CD8-positive, alpha-beta memory T cell (primary cell): ENCODE data around the gene ERI3. TPM values are rescaled to one million over a fixed set of nuclear protein-coding genes. Genes with fewer than 3 reads are reported as not detected.

ENCODE experiments used
- CTCF ChIA-PET: fragments of 350-600 bp; sonication (Branson Sonifier 250); formaldehyde crosslinking; loops from one replicate; lab custom pipeline; 2021; ENCODE audit warnings: antibody characterized with exemption; lab: Charles Lee
- POLR2A ChIA-PET: fragments of 350-600 bp; sonication (Branson Sonifier 250); formaldehyde crosslinking; loops from one replicate; lab custom pipeline; 2021; ENCODE audit warnings: antibody characterized with exemption; lab: Charles Lee
- DNase-seq, 5 donors: peaks; one replicate each; pipeline versions ENCODE4 v3.0.0 to v3.0.0-alpha.2; 2020 to 2022; ENCODE audit warnings: mixed read lengths in 1 of 5
- H3K27ac ChIP-seq: one replicate; pipeline ENCODE4 v1.7.0; 2013; ENCODE audit warnings: low read depth, mild to moderate bottlenecking, low read length, moderate library complexity
- H3K27me3 ChIP-seq: 2 replicates; pipeline ENCODE4 v1.7.0; 2013; ENCODE audit warnings: low read length, mild to moderate bottlenecking; ENCODE audit not compliant: insufficient read depth, poor library complexity, severe bottlenecking
- H3K36me3 ChIP-seq: 2 replicates; pipeline ENCODE4 v1.7.0; 2013; ENCODE audit warnings: mild to moderate bottlenecking, low read length, moderate library complexity; ENCODE audit not compliant: insufficient read depth
- H3K4me1 ChIP-seq: 2 replicates; pipeline ENCODE4 v1.7.0; 2013; ENCODE audit warnings: mild to moderate bottlenecking, low read length, moderate library complexity; ENCODE audit not compliant: insufficient read depth
- H3K4me3 ChIP-seq: 2 replicates; pipeline ENCODE4 v1.7.0; 2013; ENCODE audit warnings: mild to moderate bottlenecking, low read length
- H3K9me3 ChIP-seq: 2 replicates; pipeline ENCODE4 v1.7.0; 2013; ENCODE audit warnings: mild to moderate bottlenecking, low read length
- H3K27ac Mint-ChIP-seq, 8 donors: one replicate each; pipeline ENCODE4 v1.8.0; 2020 to 2021; ENCODE audit warnings: mixed read lengths in 8 of 8, mild to moderate bottlenecking in 6 of 8, inconsistent platforms in 3 of 8, moderate library complexity in 3 of 8
- H3K27me3 Mint-ChIP-seq, 2 donors: one replicate each; pipeline ENCODE4 v1.8.0; 2020 to 2021; ENCODE audit warnings: mixed read lengths in 2 of 2, mild to moderate bottlenecking in 1 of 2, moderate library complexity in 1 of 2
- H3K36me3 Mint-ChIP-seq, 3 donors: one replicate each; pipeline ENCODE4 v1.8.0; 2020 to 2021; ENCODE audit warnings: mixed read lengths in 3 of 3, inconsistent platforms in 1 of 3, mild to moderate bottlenecking in 1 of 3
- H3K4me1 Mint-ChIP-seq, 3 donors: one replicate each; pipeline ENCODE4 v1.8.0; 2020 to 2021; ENCODE audit warnings: mixed read lengths in 3 of 3, inconsistent platforms in 1 of 3, mild to moderate bottlenecking in 1 of 3
- H3K4me3 Mint-ChIP-seq, 7 donors: one replicate each; pipeline ENCODE4 v1.8.0; 2020 to 2021; ENCODE audit warnings: mixed read lengths in 7 of 7, mild to moderate bottlenecking in 6 of 7, moderate library complexity in 4 of 7, inconsistent platforms in 2 of 7
- H3K9me3 Mint-ChIP-seq, 5 donors: one replicate each; pipeline ENCODE4 v1.8.0; 2020 to 2022; ENCODE audit warnings: mixed read lengths in 5 of 5, mild to moderate bottlenecking in 3 of 5, moderate library complexity in 2 of 5, inconsistent platforms in 1 of 5
- polyA plus RNA-seq: library from polyadenylated mRNA; unstranded; fragments of 300-500 nt; fragmentation: Illumina TruSeq; gene quantifications from one replicate; pipeline ENCODE4 v1.2.3, GENCODE V29; 2021
- total RNA-seq, 2 experiments: library from RNA; stranded (reverse); gene quantifications; one replicate each; pipeline ENCODE4 v1.2.3, GENCODE V29; 2021

Gene ERI3
- total and polyA plus RNA-seq, 3 experiments from 2014 or later: 36.1 to 59.9 (median 53.8) TPM

DNA sequence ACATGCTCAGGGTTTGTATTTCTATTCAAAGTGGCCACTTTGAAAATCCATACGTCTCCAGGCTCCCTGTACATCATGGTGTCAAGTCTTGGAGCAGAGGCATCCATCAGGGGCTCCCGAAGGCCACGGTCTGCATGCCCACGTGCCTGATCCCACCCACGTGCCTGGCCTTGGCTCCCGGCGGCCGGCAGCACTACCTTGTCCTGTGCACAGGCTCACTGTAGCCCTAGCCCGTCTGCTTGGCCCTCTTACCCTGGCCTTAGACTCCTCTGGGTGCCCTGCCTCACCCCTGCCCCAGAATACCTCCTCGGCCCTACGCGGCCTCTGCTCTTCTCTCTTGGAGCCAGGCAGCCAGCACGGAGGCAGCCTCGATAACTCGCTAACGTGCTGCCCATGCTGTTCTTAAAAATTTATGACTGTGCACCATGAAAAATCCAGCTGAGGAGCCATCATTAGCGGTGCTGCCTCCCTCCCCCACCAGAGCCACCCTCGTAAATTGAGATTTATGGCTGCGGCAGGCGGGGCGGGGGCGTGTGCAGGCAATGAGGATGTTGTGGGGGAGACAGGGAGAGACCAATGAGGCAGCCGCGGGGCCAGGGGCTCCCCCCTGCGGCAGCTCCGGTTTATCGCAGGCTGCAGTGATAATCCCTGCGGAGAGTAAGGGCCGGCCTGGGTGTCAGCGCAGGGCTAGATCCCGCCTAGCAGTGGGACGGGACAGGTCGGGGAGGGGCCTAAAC, 117.2 kb downstream of the ERI3 start:
- POLR2A ChIA-PET: no interaction called here
- CTCF ChIA-PET: interaction anchor here (1.1 kb wide), 1 partner anchor 21 kb away, joined by 3 read pairs; no protein-coding TSS in a partner anchor
- peak in 1 of 5 donors; percentile 45 for DNase-seq

DNA sequence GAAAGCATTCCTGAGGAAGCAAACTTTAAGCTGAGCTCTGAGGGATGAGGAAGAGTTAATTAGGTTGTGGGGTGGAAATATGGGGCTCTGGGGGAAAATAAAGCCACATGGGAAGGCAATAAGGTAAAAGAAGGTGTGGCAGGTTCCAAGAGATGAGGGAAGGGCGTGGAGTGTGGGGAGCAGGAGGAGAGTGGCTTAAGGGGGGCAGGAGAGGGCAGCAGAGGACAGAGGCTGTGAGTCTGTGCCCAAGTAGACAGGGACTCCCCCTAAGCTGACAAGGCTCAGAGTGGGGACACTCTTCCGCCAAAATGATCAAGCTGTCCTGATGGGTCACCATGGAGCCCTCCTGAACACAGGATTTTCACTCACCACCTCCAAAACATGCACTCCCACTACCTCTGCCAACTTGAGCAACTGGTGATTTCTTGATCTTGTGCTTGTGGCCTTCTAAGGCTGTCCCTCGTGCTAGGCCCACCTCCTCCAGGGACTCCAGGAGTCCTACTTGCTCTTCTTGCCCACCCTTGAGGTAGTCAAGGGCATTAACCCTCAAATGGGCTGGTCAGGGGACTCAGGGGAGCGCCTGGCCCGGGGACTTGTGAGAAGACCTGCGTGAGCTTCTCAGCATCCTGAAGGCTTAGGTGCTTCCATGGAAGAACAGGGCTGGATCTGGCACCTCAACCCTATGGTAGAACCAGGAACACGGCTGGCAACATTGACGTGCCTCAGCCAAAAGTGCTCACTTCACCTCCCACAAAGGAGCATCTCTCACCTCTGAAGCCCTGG, 118.4 kb downstream of the ERI3 start:
- Histone ChIP-seq H3K9me3 (no peaks in the 10 kb centered on the region), H3K27me3 (no peaks in the 10 kb centered on the region), H3K36me3 (no peaks in the 10 kb centered on the region), H3K4me1 (peaks cover 5% of the 10 kb centered on the region), H3K27ac (no peak overlapping the region), H3K4me3 (no peak overlapping the region)
- H3K4me1 Mint-ChIP-seq: peaks cover 0 to 14% (median 0%) of the 10 kb centered on the region in 3 donors
- ChIA-PET CTCF (interaction anchor here (1.3 kb wide), 1 partner anchor 19 kb away, joined by 7 read pairs; no protein-coding TSS in a partner anchor), POLR2A (no interaction called here)
- no peak for DNase-seq
- peaks cover 3 to 36% (median 11%) of the 10 kb centered on the region in 3 donors for H3K36me3 Mint-ChIP-seq
- H3K27me3 Mint-ChIP-seq: no peaks in the 10 kb centered on the region
- no peak overlapping the region for H3K4me3 Mint-ChIP-seq
- peak overlapping the region in 1 of 8 donors; percentile 84 for H3K27ac Mint-ChIP-seq
- no peaks in the 10 kb centered on the region for H3K9me3 Mint-ChIP-seq

More for the DNA sequence above, 117.2 kb downstream of the ERI3 start:
- no peaks in the 10 kb centered on the region for H3K9me3 Mint-ChIP-seq
- H3K27ac Mint-ChIP-seq: peak overlapping the region in 1 of 8 donors; percentile 65
- peaks cover 3 to 27% (median 8%) of the 10 kb centered on the region in 3 donors for H3K36me3 Mint-ChIP-seq
- Histone ChIP-seq H3K4me3 (no peak overlapping the region), H3K27me3 (no peaks in the 10 kb centered on the region), H3K27ac (no peak overlapping the region), H3K9me3 (no peaks in the 10 kb centered on the region), H3K4me1 (peaks cover 5% of the 10 kb centered on the region), H3K36me3 (no peaks in the 10 kb centered on the region)
- H3K4me1 Mint-ChIP-seq: peaks cover 0 to 14% (median 0%) of the 10 kb centered on the region in 3 donors
- no peak overlapping the region for H3K4me3 Mint-ChIP-seq
- H3K27me3 Mint-ChIP-seq: no peaks in the 10 kb centered on the region

DNA sequence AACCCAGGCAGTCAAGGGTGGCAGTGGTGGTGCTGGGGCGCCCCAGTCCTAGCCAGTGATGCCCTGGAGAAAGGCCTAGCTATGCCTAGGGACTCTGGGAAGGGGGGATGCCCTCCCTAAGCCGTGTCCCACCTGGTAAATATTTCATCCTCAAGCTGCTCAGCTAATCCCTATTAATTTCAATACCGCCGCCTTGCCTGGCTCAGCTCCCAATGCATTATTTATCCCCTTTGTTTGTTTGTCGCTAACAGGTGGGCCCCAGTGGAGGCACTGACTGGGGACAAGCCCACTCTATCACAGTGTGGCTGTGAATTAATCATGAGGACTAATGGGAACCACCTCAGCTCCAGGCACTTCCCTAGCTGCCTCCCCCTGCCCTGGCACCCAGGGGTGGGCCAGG, 119.2 kb downstream of the ERI3 start:
- H3K9me3 ChIP-seq: no peaks in the 10 kb centered on the region
- no peak overlapping the region for H3K27ac ChIP-seq
- Mint-ChIP-seq H3K27ac (no peak overlapping the region), H3K27me3 (peaks cover 0 to 1% of the 10 kb centered on the region in 2 donors), H3K4me1 (peaks cover 0 to 14% (median 0%) of the 10 kb centered on the region in 3 donors), H3K9me3 (no peaks in the 10 kb centered on the region), H3K4me3 (no peak overlapping the region), H3K36me3 (peaks cover 3 to 31% (median 9%) of the 10 kb centered on the region in 3 donors)
- ChIA-PET CTCF (interaction anchor here (1.3 kb wide), 1 partner anchor 18 kb away, joined by 7 read pairs; no protein-coding TSS in a partner anchor), POLR2A (no interaction called here)
- H3K36me3 ChIP-seq: no peaks in the 10 kb centered on the region
- no peak for DNase-seq
- peaks cover 5% of the 10 kb centered on the region for H3K4me1 ChIP-seq
- H3K4me3 ChIP-seq: no peak overlapping the region
- H3K27me3 ChIP-seq: no peaks in the 10 kb centered on the region

DNA sequence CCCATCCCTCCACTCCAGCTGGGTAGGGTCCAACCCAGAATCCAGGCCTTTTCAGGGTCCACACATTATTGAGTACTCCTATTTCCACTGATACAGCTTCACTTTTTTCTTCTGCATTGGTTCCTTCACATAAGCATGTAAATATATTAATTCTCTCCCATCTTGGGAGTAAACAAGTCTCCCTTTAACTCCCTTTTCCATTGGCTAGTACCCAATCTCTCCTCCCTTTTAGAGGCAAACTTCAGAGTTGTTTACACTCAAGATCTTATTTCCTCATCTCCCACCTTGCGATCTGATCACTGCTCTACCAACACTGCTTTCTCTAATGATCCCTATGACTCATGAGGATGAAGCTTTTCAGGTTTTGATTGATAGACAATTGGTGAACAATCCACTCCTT, 121.5 kb downstream of the ERI3 start:
- no peaks in the 10 kb centered on the region for H3K27me3 ChIP-seq
- Mint-ChIP-seq H3K27me3 (peaks cover 0 to 1% of the 10 kb centered on the region in 2 donors), H3K27ac (peak overlapping the region in 1 of 8 donors; percentile 2), H3K4me3 (no peak overlapping the region), H3K4me1 (peaks cover 0 to 6% (median 0%) of the 10 kb centered on the region in 3 donors), H3K9me3 (no peaks in the 10 kb centered on the region), H3K36me3 (peaks cover 3 to 26% (median 13%) of the 10 kb centered on the region in 3 donors)
- H3K27ac ChIP-seq: no peak overlapping the region
- ChIA-PET POLR2A (no interaction called here), CTCF (interaction anchor here (0.9 kb wide), 1 partner anchor 18 kb away, joined by 3 read pairs; no protein-coding TSS in a partner anchor)
- H3K4me3 ChIP-seq: no peak overlapping the region
- DNase-seq: no peak
- peaks cover 4% of the 10 kb centered on the region for H3K4me1 ChIP-seq
- H3K36me3 ChIP-seq: no peaks in the 10 kb centered on the region
- H3K9me3 ChIP-seq: no peaks in the 10 kb centered on the region

DNA sequence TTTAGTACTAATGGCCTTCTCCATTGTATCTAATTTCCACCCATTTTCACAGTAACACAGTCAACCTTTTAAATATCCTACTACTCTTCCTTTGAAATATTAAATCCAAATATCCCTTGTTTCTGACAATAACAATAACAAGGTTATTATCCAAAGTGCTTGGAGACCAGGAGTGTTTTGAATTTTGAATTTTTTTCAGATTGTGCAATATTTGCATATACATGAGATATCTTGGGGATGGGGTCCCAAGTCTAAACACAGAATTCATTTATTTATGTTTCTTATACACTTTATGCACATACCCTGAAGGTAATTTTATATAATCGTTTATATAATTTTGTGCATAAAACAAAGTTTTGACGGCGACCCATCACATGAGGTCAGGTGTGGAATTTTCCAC, 124.3 kb downstream of the ERI3 start:
- peaks cover 3 to 24% (median 13%) of the 10 kb centered on the region in 3 donors for H3K36me3 Mint-ChIP-seq
- CTCF ChIA-PET: no interaction called here
- no peaks in the 10 kb centered on the region for H3K9me3 Mint-ChIP-seq
- POLR2A ChIA-PET: no interaction called here
- Histone ChIP-seq H3K36me3 (no peaks in the 10 kb centered on the region), H3K4me1 (no peaks in the 10 kb centered on the region), H3K9me3 (no peaks in the 10 kb centered on the region), H3K4me3 (no peak overlapping the region), H3K27ac (no peak overlapping the region), H3K27me3 (no peaks in the 10 kb centered on the region)
- DNase-seq: no peak
- no peak overlapping the region for H3K4me3 Mint-ChIP-seq
- H3K4me1 Mint-ChIP-seq: no peaks in the 10 kb centered on the region
- peaks cover 0 to 1% of the 10 kb centered on the region in 2 donors for H3K27me3 Mint-ChIP-seq
- H3K27ac Mint-ChIP-seq: peak overlapping the region in 2 of 8 donors; percentile 25 to 66

DNA sequence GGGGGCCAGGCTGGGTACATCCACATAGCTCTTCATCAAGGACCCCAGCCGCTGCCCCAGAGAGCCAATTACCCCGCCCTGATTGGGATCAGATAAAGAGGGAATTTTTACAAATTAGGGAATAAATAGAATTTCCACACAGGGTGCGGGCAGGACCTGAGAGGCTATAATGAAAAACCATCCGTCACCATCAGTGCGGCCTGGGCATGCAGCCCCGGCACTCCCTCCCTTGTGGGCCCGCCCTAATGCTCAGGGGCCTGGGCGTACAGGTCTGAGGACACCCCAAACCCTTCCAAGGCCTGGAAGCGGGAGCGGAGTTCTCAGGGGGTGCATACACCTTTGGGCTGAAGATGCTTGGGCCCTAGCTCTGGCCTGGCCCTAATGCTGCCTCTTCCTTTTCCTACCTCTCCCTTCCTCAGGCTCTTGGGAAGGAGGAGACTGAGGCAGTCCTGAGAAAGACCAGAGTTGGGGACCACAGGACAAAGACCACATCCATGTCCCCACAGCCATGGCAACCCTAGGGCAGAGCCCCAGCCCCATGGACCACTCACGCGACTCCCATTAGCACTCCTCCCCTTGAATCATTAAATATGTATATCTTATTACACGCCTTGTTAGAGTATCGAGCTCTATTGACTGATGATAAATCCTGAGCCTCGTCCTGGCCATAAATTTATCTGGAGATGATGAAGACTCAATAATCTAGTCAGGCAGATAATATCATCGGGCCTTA, 125.5 kb downstream of the ERI3 start:
- H3K9me3 Mint-ChIP-seq: no peaks in the 10 kb centered on the region
- Histone ChIP-seq H3K9me3 (no peaks in the 10 kb centered on the region), H3K36me3 (no peaks in the 10 kb centered on the region), H3K4me1 (no peaks in the 10 kb centered on the region), H3K27ac (no peak overlapping the region), H3K27me3 (no peaks in the 10 kb centered on the region), H3K4me3 (no peak overlapping the region)
- H3K27ac Mint-ChIP-seq: no peak overlapping the region
- H3K4me1 Mint-ChIP-seq: no peaks in the 10 kb centered on the region
- no peak for DNase-seq
- H3K27me3 Mint-ChIP-seq: peaks cover 0 to 1% of the 10 kb centered on the region in 2 donors
- H3K4me3 Mint-ChIP-seq: no peak overlapping the region
- ChIA-PET POLR2A (no interaction called here), CTCF (no interaction called here)
- peaks cover 3 to 20% (median 11%) of the 10 kb centered on the region in 3 donors for H3K36me3 Mint-ChIP-seq

DNA sequence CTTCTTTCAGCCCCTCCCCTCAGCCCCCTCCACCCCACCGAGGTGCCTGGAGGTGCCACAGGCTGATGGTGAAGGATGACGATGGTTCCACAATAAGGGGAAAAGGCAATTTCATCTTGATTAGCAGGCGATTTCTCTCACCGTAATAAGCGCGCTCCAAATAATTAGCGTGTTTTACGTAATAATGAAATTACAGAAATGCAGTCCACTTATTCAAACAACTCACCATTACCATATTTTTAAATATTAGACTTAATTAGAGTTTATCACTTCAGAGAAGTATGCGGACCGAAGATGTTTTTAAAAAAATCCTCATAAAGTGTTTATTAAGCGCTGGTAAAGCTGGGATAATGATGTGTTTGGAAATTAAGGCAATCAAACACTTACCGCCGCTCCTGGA, 126.8 kb downstream of the ERI3 start:
- CTCF ChIA-PET: no interaction called here
- Mint-ChIP-seq H3K36me3 (peaks cover 3 to 17% (median 8%) of the 10 kb centered on the region in 3 donors), H3K4me1 (peaks cover 0 to 9% (median 0%) of the 10 kb centered on the region in 3 donors), H3K27ac (peak overlapping the region in 1 of 8 donors; percentile 90), H3K4me3 (no peak overlapping the region), H3K27me3 (peaks cover 0 to 1% of the 10 kb centered on the region in 2 donors), H3K9me3 (no peaks in the 10 kb centered on the region)
- POLR2A ChIA-PET: no interaction called here
- H3K36me3 ChIP-seq: no peaks in the 10 kb centered on the region
- H3K4me3 ChIP-seq: no peak overlapping the region
- DNase-seq: no peak
- no peaks in the 10 kb centered on the region for H3K27me3 ChIP-seq
- no peaks in the 10 kb centered on the region for H3K4me1 ChIP-seq
- no peak overlapping the region for H3K27ac ChIP-seq
- H3K9me3 ChIP-seq: no peaks in the 10 kb centered on the region
